RWPE1 (cell line): ENCODE measurements around the gene FBXW2.

Experiments
- CTCF ChIA-PET: fragments of 350-600 bp; sonication (Branson Sonifier 250); formaldehyde crosslinking; extraction: SDS; loops from one replicate; lab custom pipeline; 2021; lab: Yijun Ruan, JAX
- POLR2A ChIA-PET: fragments of 400-600 bp; formaldehyde crosslinking; extraction: SDS; loops from one replicate; lab custom pipeline; 2020; ENCODE audit warnings: antibody characterized with exemption; ENCODE audit not compliant: low non-redundant PET; lab: Yijun Ruan, JAX
- DNase-seq: peaks from one replicate; pipeline ENCODE4 v3.0.0; 2012; ENCODE audit warnings: low spot score
- H3K27ac ChIP-seq: fragments of 450-650 bp; 2 replicates; pipeline ENCODE4 v1.5.1; 2017
- CTCF ChIP-seq: fragments of 450-650 bp; conservative IDR thresholded peaks from 2 replicates; pipeline ENCODE4 v1.5.1; 2017; ENCODE audit warnings: low read depth, mild to moderate bottlenecking

FBXW2 gene

GRCh38 chr9:120768886-120769285, 24.3 kb downstream of the FBXW2 start:
- no peak for TF ChIP-seq CTCF
- no peak overlapping the region for H3K27ac ChIP-seq
- no peak for DNase-seq
- POLR2A ChIA-PET: no interaction called here
- CTCF ChIA-PET: interaction anchor here (2.1 kb wide), 1 partner anchor 13 kb away, joined by 5 read pairs; no protein-coding TSS in a partner anchor

GRCh38 chr9:120768247-120768646, 25.0 kb downstream of the FBXW2 start:
- ChIA-PET CTCF (interaction anchor here (0.6 to 2.1 kb wide), 2 partner anchors 12 to 414 kb away, joined by 3 to 5 read pairs; no protein-coding TSS in a partner anchor), POLR2A (interaction anchor here (1.2 kb wide), 1 partner anchor 25 kb away, joined by 3 read pairs; the partner anchor contains the start of gene FBXW2)
- no peak for DNase-seq
- TF ChIP-seq CTCF: no peak
- no peak overlapping the region for H3K27ac ChIP-seq

- CTCF ChIA-PET: interaction anchor here (0.6 to 2.1 kb wide), 2 partner anchors 12 to 415 kb away, joined by 3 to 5 read pairs; no protein-coding TSS in a partner anchor
- DNase-seq: peak; percentile 63
- POLR2A ChIA-PET: interaction anchor here (1.2 kb wide), 1 partner anchor 26 kb away, joined by 3 read pairs; the partner anchor contains the start of gene FBXW2
- no peak overlapping the region for H3K27ac ChIP-seq
- TF ChIP-seq CTCF: no peak
These were observed 25.8 kb downstream of the FBXW2 start for GRCh38 chr9:120767451-120767850.

- POLR2A ChIA-PET: no interaction called here
- CTCF ChIA-PET: interaction anchor here (0.6 to 1.1 kb wide), 2 partner anchors 10 to 294 kb away, joined by 3 read pairs; no protein-coding TSS in a partner anchor
- TF ChIP-seq CTCF: no peak
- no peak for DNase-seq
- H3K27ac ChIP-seq: no peak overlapping the region
These were observed 27.2 kb downstream of the FBXW2 start for GRCh38 chr9:120765910-120766425.

GRCh38 chr9:120764476-120764875, 28.7 kb downstream of the FBXW2 start:
- CTCF ChIA-PET: interaction anchor here (0.7 kb wide), 1 partner anchor 23 kb away, joined by 7 read pairs; no protein-coding TSS in a partner anchor
- POLR2A ChIA-PET: no interaction called here

GRCh38 chr9:120761006-120761405, 32.2 kb downstream of the FBXW2 start:
- no peak overlapping the region for H3K27ac ChIP-seq
- POLR2A ChIA-PET: no interaction called here
- no peak for DNase-seq
- CTCF ChIA-PET: interaction anchor here (0.6 kb wide), 1 partner anchor 43 kb away, joined by 5 read pairs; no protein-coding TSS in a partner anchor
- TF ChIP-seq CTCF: no peak

More at GRCh38 chr9:120764476-120764875, 28.7 kb downstream of the FBXW2 start:
- TF ChIP-seq CTCF: no peak
- no peak overlapping the region for H3K27ac ChIP-seq
- DNase-seq: no peak
